SK-N-SH (cell line): Measurements from ENCODE around the gene SLC28A3. TPM values are rescaled to one million over a fixed set of nuclear protein-coding genes. Genes with fewer than 3 reads are reported as not detected.

Experiments used
- CTCF ChIA-PET: fragments of 300-600, 350-600 bp; formaldehyde crosslinking; extraction: SDS; loops from one replicate; lab custom pipeline; 2021; lab: Yijun Ruan, JAX
- POLR2A ChIA-PET: fragments of 350-600 bp; sonication (Branson Sonifier 250); formaldehyde crosslinking; extraction: SDS; loops from one replicate; lab custom pipeline; 2020; ENCODE audit warnings: antibody characterized with exemption, inconsistent platforms; lab: Yijun Ruan, JAX
- DNase-seq: peaks from one replicate; pipeline ENCODE4 v3.0.0; 2012
- H2AFZ ChIP-seq: fragments of 200-600 bp; sonication (generic); 2 replicates; pipeline ENCODE4 v1.8.1; 2016; ENCODE audit warnings: antibody characterized with exemption, mild to moderate bottlenecking, low read depth
- H3F3A ChIP-seq: fragments of 200-600 bp; sonication (generic); replicated peaks from 2 replicates; pipeline ENCODE3; 2016; ENCODE audit warnings: antibody characterized with exemption, mild to moderate bottlenecking; ENCODE audit not compliant: insufficient read depth
- H3K27ac ChIP-seq, 2 experiments: fragments of 200-500 bp in 1 of 2; fragments of 200-600 bp in 1 of 2; sonication (Bioruptor generic) in 1 of 2; sonication (generic), shearing (Covaris generic) in 1 of 2; 2 replicates each; pipeline versions ENCODE4 v1.5.1 to v1.6.1; 2014 to 2016; ENCODE audit warnings: low read depth in 2 of 2, inconsistent platforms in 1 of 2, low read length in 1 of 2, mild to moderate bottlenecking in 1 of 2, mixed read lengths in 1 of 2
- H3K27me3 ChIP-seq: fragments of 200-600 bp; sonication (generic), shearing (Covaris generic); 2 replicates; pipeline ENCODE4 v1.6.1; 2016; ENCODE audit warnings: mixed run types; ENCODE audit not compliant: insufficient read depth
- H3K36me3 ChIP-seq, 2 experiments: fragments of 200-500 bp in 1 of 2; fragments of 200-600 bp in 1 of 2; sonication (Bioruptor generic) in 1 of 2; sonication (generic) in 1 of 2; replicated peaks in 1 of 2; 2 replicates each; pipeline versions ENCODE3 to v1.5.1; 2014 to 2016; ENCODE audit warnings: low read length in 1 of 2, mild to moderate bottlenecking in 1 of 2; ENCODE audit not compliant: insufficient read depth in 2 of 2, control insufficient read depth in 1 of 2
- H3K4me1 ChIP-seq, 2 experiments: fragments of 200-500 bp in 1 of 2; fragments of 200-600 bp in 1 of 2; sonication (Bioruptor generic) in 1 of 2; sonication (generic), shearing (Covaris generic) in 1 of 2; 2 replicates each; pipeline versions ENCODE4 v1.5.1 to v1.6.1; 2014 to 2016; ENCODE audit warnings: low read depth in 1 of 2, low read length in 1 of 2, mixed run types in 1 of 2; ENCODE audit not compliant: insufficient read depth in 2 of 2, control insufficient read depth in 1 of 2
- H3K4me2 ChIP-seq: fragments of 200-600 bp; sonication (generic), shearing (Covaris generic); 2 replicates; pipeline ENCODE4 v1.6.1; 2017; ENCODE audit warnings: mixed run types
- H3K4me3 ChIP-seq, 2 experiments: fragments of 200-500 bp in 1 of 2; fragments of 200-600 bp in 1 of 2; sonication (Bioruptor generic) in 1 of 2; sonication (generic), shearing (Covaris generic) in 1 of 2; 2 replicates each; pipeline versions ENCODE4 v1.5.1 to v1.8.1; 2014 to 2016; ENCODE audit warnings: low read depth in 2 of 2, inconsistent platforms in 1 of 2, low read length in 1 of 2, mild to moderate bottlenecking in 1 of 2, mixed read lengths in 1 of 2, moderate library complexity in 1 of 2
- H3K79me2 ChIP-seq: fragments of 200-600 bp; sonication (generic); 2 replicates; pipeline ENCODE4 v1.8.1; 2017; ENCODE audit warnings: mild to moderate bottlenecking; ENCODE audit not compliant: insufficient read depth
- H3K9ac ChIP-seq: fragments of 200-600 bp; sonication (generic); 2 replicates; pipeline ENCODE4 v1.6.1; 2017; ENCODE audit warnings: mixed run types
- H3K9me2 ChIP-seq: fragments of 200-600 bp; sonication (generic); 2 replicates; pipeline ENCODE4 v1.6.1; 2017; ENCODE audit warnings: mixed run types
- H3K9me3 ChIP-seq: fragments of 200-600 bp; sonication (generic); 2 replicates; pipeline ENCODE4 v1.6.1; 2017; ENCODE audit warnings: mixed run types, mild to moderate bottlenecking, moderate library complexity
- H4K20me1 ChIP-seq: fragments of 200-600 bp; sonication (generic); 2 replicates; pipeline ENCODE4 v1.6.1; 2017; ENCODE audit warnings: mild to moderate bottlenecking, mixed run types; ENCODE audit not compliant: insufficient read depth
- CHD2 ChIP-seq: fragments of 150-350 bp; IDR thresholded peaks from 2 replicates; pipeline ENCODE4 v1.6.1; 2018; ENCODE audit warnings: low read length; ENCODE audit not compliant: partially characterized antibody
- ELF1 ChIP-seq: IDR thresholded peaks from 2 replicates; pipeline ENCODE4 v1.4.0; 2012
- EZH2phosphoT487 ChIP-seq: fragments of 200-600 bp; sonication (generic); IDR thresholded peaks from 2 replicates; pipeline ENCODE4 v1.6.1; 2017; ENCODE audit warnings: low read depth, mixed run types, mild to moderate bottlenecking, antibody characterized with exemption, moderate library complexity, borderline replicate concordance
- FOXJ3 ChIP-seq: sonication (generic); formaldehyde crosslinking; IDR thresholded peaks from 2 replicates; pipeline ENCODE4 v1.5.1; 2020; ENCODE audit warnings: mild to moderate bottlenecking, missing genetic modification reagents
- GABPA ChIP-seq: IDR thresholded peaks from 2 replicates; pipeline ENCODE4 v1.4.0; 2012; ENCODE audit warnings: low read depth, mild to moderate bottlenecking
- GATA2 ChIP-seq: sonication (generic); formaldehyde crosslinking; IDR thresholded peaks from 2 replicates; pipeline ENCODE4 v1.5.0; 2020; ENCODE audit warnings: mild to moderate bottlenecking, missing genetic modification reagents
- JUND ChIP-seq: IDR thresholded peaks from 2 replicates; pipeline ENCODE4 v1.4.0; 2012
- MEF2A ChIP-seq: IDR thresholded peaks from 2 replicates; pipeline ENCODE4 v1.4.0; 2012; ENCODE audit warnings: low read depth, borderline replicate concordance
- MXI1 ChIP-seq: IDR thresholded peaks from 2 replicates; pipeline ENCODE4 v1.6.1; 2012; ENCODE audit warnings: mild to moderate bottlenecking, low read depth, low read length, improper control_type of control experiment
- POLR2AphosphoS5 ChIP-seq: IDR thresholded peaks from 2 replicates; pipeline ENCODE4 v1.6.1; 2012; ENCODE audit warnings: low read depth, low read length
- RAD21 ChIP-seq: IDR thresholded peaks from 2 replicates; pipeline ENCODE4 v1.6.1; 2012; ENCODE audit warnings: mild to moderate bottlenecking, low read length
- RCOR1 ChIP-seq: fragments of 150-350 bp; IDR thresholded peaks from 2 replicates; pipeline ENCODE4 v1.6.1; 2017; ENCODE audit warnings: antibody characterized with exemption, low read length
- RFX5 ChIP-seq: IDR thresholded peaks from 2 replicates; pipeline ENCODE4 v1.6.1; 2012; ENCODE audit warnings: mild to moderate bottlenecking, improper control_type of control experiment, low read length
- WGBS: methylation state at CpG from one replicate; pipeline ENCODE4 v1.1.6; 2017; ENCODE audit warnings: low lambda C conversion rate; 5-methylcytosine and 5-hydroxymethylcytosine counted together
- polyA plus RNA-seq, 3 experiments: library from polyadenylated mRNA; depleted of rRNA; stranded (reverse); fragments of >200 nt; gene quantifications; 2 replicates each; pipeline ENCODE4 v1.2.3, GENCODE V29; 2012
- TF ChIP-seq, protein P1 (sequence below): IDR thresholded peaks from 2 replicates; pipeline ENCODE4 v1.4.0; 2012; ENCODE audit warnings: low read depth
- TF ChIP-seq, protein P2 (sequence below): fragments of 150-350 bp; IDR thresholded peaks from 2 replicates; pipeline ENCODE4 v1.6.1; 2017; ENCODE audit warnings: antibody characterized with exemption, low read length, low read depth, borderline replicate concordance
- TF ChIP-seq, protein P3 (sequence below): fragments of 150-350 bp; IDR thresholded peaks from 2 replicates; pipeline ENCODE4 v1.6.1; 2016; ENCODE audit warnings: mild to moderate bottlenecking, low read depth, low read length
- TF ChIP-seq, protein P4 (sequence below): IDR thresholded peaks from 2 replicates; pipeline ENCODE4 v1.6.1; 2012; ENCODE audit warnings: mild to moderate bottlenecking, low read depth, low read length, moderate library complexity
- TF ChIP-seq, protein P5 (sequence below): fragments of 200-600 bp; sonication (generic); IDR thresholded peaks from 2 replicates; pipeline ENCODE4 v1.6.1; 2017; ENCODE audit warnings: antibody characterized with exemption, mild to moderate bottlenecking, moderate library complexity

SLC28A3 gene
- polyA plus RNA-seq, 1 of the 3 experiments (the other 2 are of a cell fraction), result 0.23 TPM

DNA sequence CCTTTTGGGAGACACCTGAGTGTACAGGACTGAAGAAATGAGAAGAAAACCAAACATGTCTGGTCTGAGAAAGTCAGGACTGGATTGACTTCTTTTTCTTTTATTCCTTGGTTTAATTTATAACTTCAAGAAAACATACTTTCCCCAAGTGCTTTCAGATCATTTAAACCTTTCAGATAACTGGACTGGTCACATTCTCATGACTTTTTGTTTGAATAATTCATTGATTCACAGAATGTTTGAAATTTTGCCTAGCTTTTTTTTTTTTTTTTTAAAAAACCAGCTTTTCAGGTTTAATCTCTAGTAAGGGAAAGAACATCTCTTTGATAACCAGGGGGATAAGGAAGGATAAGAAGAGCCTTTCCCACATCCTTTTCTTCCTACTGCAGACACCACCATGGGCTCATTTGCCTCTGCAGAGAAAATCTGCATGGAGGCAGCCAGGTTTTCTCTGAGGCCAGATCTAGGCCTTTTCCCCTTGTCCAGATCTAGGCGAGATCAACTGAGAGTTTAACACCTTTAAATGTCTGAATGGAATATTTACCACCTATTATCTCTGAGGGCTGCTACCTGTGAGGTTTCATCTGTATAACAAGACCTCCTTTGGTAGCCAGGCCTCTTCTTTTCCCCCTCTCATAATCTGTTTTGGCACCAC, 45.0 kb upstream of the SLC28A3 start:
- H3K36me3 ChIP-seq, result no peaks in the 10 kb centered on the region
- no peak overlapping the region for H2AFZ ChIP-seq
- no peaks in the 10 kb centered on the region for H3K9me3 ChIP-seq
- TF ChIP-seq, protein P1, sequence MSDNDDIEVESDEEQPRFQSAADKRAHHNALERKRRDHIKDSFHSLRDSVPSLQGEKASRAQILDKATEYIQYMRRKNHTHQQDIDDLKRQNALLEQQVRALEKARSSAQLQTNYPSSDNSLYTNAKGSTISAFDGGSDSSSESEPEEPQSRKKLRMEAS, result no peak
- TF ChIP-seq GABPA, result no peak
- TF ChIP-seq, protein P2, sequence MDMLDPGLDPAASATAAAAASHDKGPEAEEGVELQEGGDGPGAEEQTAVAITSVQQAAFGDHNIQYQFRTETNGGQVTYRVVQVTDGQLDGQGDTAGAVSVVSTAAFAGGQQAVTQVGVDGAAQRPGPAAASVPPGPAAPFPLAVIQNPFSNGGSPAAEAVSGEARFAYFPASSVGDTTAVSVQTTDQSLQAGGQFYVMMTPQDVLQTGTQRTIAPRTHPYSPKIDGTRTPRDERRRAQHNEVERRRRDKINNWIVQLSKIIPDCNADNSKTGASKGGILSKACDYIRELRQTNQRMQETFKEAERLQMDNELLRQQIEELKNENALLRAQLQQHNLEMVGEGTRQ, result no peak
- TF ChIP-seq RAD21, result no peak
- TF ChIP-seq, protein P3, sequence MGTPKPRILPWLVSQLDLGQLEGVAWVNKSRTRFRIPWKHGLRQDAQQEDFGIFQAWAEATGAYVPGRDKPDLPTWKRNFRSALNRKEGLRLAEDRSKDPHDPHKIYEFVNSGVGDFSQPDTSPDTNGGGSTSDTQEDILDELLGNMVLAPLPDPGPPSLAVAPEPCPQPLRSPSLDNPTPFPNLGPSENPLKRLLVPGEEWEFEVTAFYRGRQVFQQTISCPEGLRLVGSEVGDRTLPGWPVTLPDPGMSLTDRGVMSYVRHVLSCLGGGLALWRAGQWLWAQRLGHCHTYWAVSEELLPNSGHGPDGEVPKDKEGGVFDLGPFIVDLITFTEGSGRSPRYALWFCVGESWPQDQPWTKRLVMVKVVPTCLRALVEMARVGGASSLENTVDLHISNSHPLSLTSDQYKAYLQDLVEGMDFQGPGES, result no peak
- TF ChIP-seq, protein P4, sequence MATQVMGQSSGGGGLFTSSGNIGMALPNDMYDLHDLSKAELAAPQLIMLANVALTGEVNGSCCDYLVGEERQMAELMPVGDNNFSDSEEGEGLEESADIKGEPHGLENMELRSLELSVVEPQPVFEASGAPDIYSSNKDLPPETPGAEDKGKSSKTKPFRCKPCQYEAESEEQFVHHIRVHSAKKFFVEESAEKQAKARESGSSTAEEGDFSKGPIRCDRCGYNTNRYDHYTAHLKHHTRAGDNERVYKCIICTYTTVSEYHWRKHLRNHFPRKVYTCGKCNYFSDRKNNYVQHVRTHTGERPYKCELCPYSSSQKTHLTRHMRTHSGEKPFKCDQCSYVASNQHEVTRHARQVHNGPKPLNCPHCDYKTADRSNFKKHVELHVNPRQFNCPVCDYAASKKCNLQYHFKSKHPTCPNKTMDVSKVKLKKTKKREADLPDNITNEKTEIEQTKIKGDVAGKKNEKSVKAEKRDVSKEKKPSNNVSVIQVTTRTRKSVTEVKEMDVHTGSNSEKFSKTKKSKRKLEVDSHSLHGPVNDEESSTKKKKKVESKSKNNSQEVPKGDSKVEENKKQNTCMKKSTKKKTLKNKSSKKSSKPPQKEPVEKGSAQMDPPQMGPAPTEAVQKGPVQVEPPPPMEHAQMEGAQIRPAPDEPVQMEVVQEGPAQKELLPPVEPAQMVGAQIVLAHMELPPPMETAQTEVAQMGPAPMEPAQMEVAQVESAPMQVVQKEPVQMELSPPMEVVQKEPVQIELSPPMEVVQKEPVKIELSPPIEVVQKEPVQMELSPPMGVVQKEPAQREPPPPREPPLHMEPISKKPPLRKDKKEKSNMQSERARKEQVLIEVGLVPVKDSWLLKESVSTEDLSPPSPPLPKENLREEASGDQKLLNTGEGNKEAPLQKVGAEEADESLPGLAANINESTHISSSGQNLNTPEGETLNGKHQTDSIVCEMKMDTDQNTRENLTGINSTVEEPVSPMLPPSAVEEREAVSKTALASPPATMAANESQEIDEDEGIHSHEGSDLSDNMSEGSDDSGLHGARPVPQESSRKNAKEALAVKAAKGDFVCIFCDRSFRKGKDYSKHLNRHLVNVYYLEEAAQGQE, result no peak
- TF ChIP-seq JUND, result no peak
- no peak for TF ChIP-seq MEF2A
- TF ChIP-seq MXI1, result no peak
- no peak for TF ChIP-seq POLR2AphosphoS5
- no peak for TF ChIP-seq RCOR1
- no peak for TF ChIP-seq CHD2
- TF ChIP-seq GATA2 (CRISPR knock-in tag), result no peak
- no peak for TF ChIP-seq ELF1
- TF ChIP-seq EZH2phosphoT487, result no peak
- TF ChIP-seq FOXJ3 (CRISPR knock-in tag), result no peak
- TF ChIP-seq, protein P5, sequence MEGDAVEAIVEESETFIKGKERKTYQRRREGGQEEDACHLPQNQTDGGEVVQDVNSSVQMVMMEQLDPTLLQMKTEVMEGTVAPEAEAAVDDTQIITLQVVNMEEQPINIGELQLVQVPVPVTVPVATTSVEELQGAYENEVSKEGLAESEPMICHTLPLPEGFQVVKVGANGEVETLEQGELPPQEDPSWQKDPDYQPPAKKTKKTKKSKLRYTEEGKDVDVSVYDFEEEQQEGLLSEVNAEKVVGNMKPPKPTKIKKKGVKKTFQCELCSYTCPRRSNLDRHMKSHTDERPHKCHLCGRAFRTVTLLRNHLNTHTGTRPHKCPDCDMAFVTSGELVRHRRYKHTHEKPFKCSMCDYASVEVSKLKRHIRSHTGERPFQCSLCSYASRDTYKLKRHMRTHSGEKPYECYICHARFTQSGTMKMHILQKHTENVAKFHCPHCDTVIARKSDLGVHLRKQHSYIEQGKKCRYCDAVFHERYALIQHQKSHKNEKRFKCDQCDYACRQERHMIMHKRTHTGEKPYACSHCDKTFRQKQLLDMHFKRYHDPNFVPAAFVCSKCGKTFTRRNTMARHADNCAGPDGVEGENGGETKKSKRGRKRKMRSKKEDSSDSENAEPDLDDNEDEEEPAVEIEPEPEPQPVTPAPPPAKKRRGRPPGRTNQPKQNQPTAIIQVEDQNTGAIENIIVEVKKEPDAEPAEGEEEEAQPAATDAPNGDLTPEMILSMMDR, result no peak
- no peak for TF ChIP-seq RFX5
- TF ChIP-seq, all 33 proteins: peak for 0
- CTCF ChIA-PET, result interaction anchor here (0.6 to 5.0 kb wide), 2 partner anchors 12 to 1242 kb away, joined by 4 to 26 read pairs; no protein-coding TSS in a partner anchor
- H3K9ac ChIP-seq, result no peak overlapping the region
- H3K9me2 ChIP-seq, result no peaks in the 10 kb centered on the region
- peaks cover 0 to 2% of the 10 kb centered on the region in 2 experiments; a peak in 1 of 4 replicates for H3K4me1 ChIP-seq
- POLR2A ChIA-PET, result no interaction called here
- H3K27ac ChIP-seq, result no peak overlapping the region
- DNase-seq, result no peak
- H3F3A ChIP-seq, result no peaks in the 10 kb centered on the region
- no peaks in the 10 kb centered on the region; the same call in 1 of the 2 replicates for H3K27me3 ChIP-seq
- H3K4me3 ChIP-seq, result no peak overlapping the region
- H4K20me1 ChIP-seq, result no peaks in the 10 kb centered on the region
- 19% methylated on average over 1 of the region's 1 CpG for WGBS
- H3K4me2 ChIP-seq, result no peak overlapping the region
- no peaks in the 10 kb centered on the region for H3K79me2 ChIP-seq
